ENCODE data around the gene PLCXD3. TPM values are rescaled to one million over a fixed set of nuclear protein-coding genes. Genes with fewer than 3 reads are reported as not detected.

The PLCXD3 gene
- total and polyA plus RNA-seq, 2 of the 4 experiments (the other 2 are of a cell fraction) = under 0.01 to 0.02 TPM

- Histone ChIP-seq H3K9ac (ENCODE audit: low read depth, low read length) (no peak overlapping the region), H2AFZ (replicated peaks; ENCODE audit: low read length, poor library complexity) (no peak overlapping the region), H3K23ac (ENCODE audit: low read depth, low read length) (no peak overlapping the region), H3K4me3 (ENCODE audit: insufficient read depth, low read depth, low read length) (no peak overlapping the region), H3K27ac (ENCODE audit: insufficient read depth, low read length) (no peak overlapping the region), H3K27me3 (ENCODE audit: control insufficient read depth, insufficient read depth, low read length) (no peaks in the 10 kb centered on the region), H2AK5ac (ENCODE audit: low read depth, low read length) (no peak overlapping the region), H3K36me3 (ENCODE audit: control insufficient read depth, insufficient read depth, low read length) (no peaks in the 10 kb centered on the region), H2BK5ac (ENCODE audit: low read depth, low read length, poor library complexity, severe bottlenecking) (no peak overlapping the region), H2BK120ac (ENCODE audit: low read depth, low read length) (no peak overlapping the region), H4K91ac (ENCODE audit: insufficient read depth, low read depth, low read length) (no peak overlapping the region), H2BK15ac (ENCODE audit: low read depth, low read length) (no peak overlapping the region), H3K9me1 (ENCODE audit: insufficient read depth, low read length) (peaks cover 4% of the 10 kb centered on the region), H3K4me2 (ENCODE audit: low read depth, low read length) (no peak overlapping the region), H2BK20ac (ENCODE audit: low read depth, low read length) (no peak overlapping the region), H3K14ac (replicated peaks; ENCODE audit: low read depth, low read length) (no peak overlapping the region), H3K9me3 (ENCODE audit: control insufficient read depth, insufficient read depth, low read length) (no peaks in the 10 kb centered on the region), H3K18ac (ENCODE audit: low read depth, low read length) (no peak overlapping the region; the same call in 1 of the 2 replicates), H2AK9ac (replicated peaks; ENCODE audit: low read depth, low read length, poor library complexity) (no peak overlapping the region), H3K4ac (ENCODE audit: low read depth, low read length) (no peak overlapping the region), H3K56ac (ENCODE audit: extremely low read depth, insufficient read depth, low read length) (no peak overlapping the region), H3K79me1 (ENCODE audit: low read depth in 1 of 2, low read length in 2 of 2) (no peaks in the 10 kb centered on the region), H4K20me1 (ENCODE audit: insufficient read depth, low read length) (no peaks in the 10 kb centered on the region), H4K8ac (ENCODE audit: low read depth in 2 of 2, low read length in 2 of 2) (no peak overlapping the region), H4K5ac (ENCODE audit: low read depth, low read length) (no peak overlapping the region), H3K4me1 (ENCODE audit: control insufficient read depth, insufficient read depth, low read length) (peaks cover 5% of the 10 kb centered on the region)
- in situ Hi-C loops (cut with MboI; ENCODE audit: low sequenced_read_pairs) = no loop called here
- CTCF ChIA-PET = no interaction called here
- TF ChIP-seq MXI1 (IDR thresholded peaks at IDR 0.05; ENCODE audit: borderline replicate concordance, low read depth, low read length) (no peak), SMC3 (IDR thresholded peaks at IDR 0.05; ENCODE audit: low read depth, low read length) (no peak), ELK1 (IDR thresholded peaks at IDR 0.05; ENCODE audit: borderline replicate concordance, low read depth, low read length) (no peak), BHLHE40 (IDR thresholded peaks at IDR 0.05; ENCODE audit: low read depth, low read length) (no peak), CHD1 (IDR thresholded peaks at IDR 0.05; ENCODE audit: low read depth, low read length) (no peak), MAZ (IDR thresholded peaks at IDR 0.05; ENCODE audit: borderline replicate concordance, low read depth, low read length) (no peak), MAFK (IDR thresholded peaks at IDR 0.05; ENCODE audit: low read depth, low read length) (no peak), CEBPB (IDR thresholded peaks at IDR 0.05; ENCODE audit: low read depth, low read length) (no peak), NFE2L2 (IDR thresholded peaks at IDR 0.05; ENCODE audit: low read depth, low read length) (no peak), FOS (IDR thresholded peaks at IDR 0.05; ENCODE audit: low read depth, low read length) (no peak), RFX5 (IDR thresholded peaks at IDR 0.05; ENCODE audit: low read depth, low read length) (no peak), USF2 (IDR thresholded peaks at IDR 0.05; ENCODE audit: low read depth, low read length) (no peak), POLR2A (IDR thresholded peaks at IDR 0.05; ENCODE audit: low read depth, low read length) (no peak)
- POLR2A ChIA-PET (ENCODE audit: unreplicated experiment) = no interaction called here
- no peak for ATAC-seq (ENCODE audit: low read depth)
- intact Hi-C loops (cut with micrococcal nuclease) = no loop called here
- dilution Hi-C loops (cut with HindIII; ENCODE audit: low sequenced_read_pairs, unreplicated experiment) = no loop called here
- no TSS peak for BruUV-seq (replicated peaks)
- DNase-seq = no peak
- no CpG with 5 or more reads among the region's 1 CpG for WGBS, 2 experiments (ENCODE audit: extremely low coverage in 2 of 2, insufficient read length in 1 of 2)
Measured at GRCh38 chr5:41406424-41406823, 104.0 kb downstream of the PLCXD3 start.

All from IMR-90 (cell line).